ACC112 (cell line): ENCODE data around the gene CPT1B.

ENCODE experiments used
- H2AFZ ChIP-seq: fragments of 200-600 bp; sonication (generic); one replicate; pipeline ENCODE4 v1.6.0; 2017; ENCODE audit warnings: antibody characterized with exemption, low read length; ENCODE audit not compliant: unreplicated experiment
- H3K27ac ChIP-seq: fragments of 200-600 bp; sonication (generic); 2 replicates; pipeline ENCODE4 v1.5.1; 2014; ENCODE audit warnings: low read depth, mild to moderate bottlenecking, antibody characterized with exemption, low read length, moderate library complexity
- H3K27me3 ChIP-seq: fragments of 200-600 bp; sonication (generic); 2 replicates; pipeline ENCODE4 v1.6.1; 2014; ENCODE audit warnings: mild to moderate bottlenecking, antibody characterized with exemption, low read length, moderate library complexity, mixed read lengths; ENCODE audit not compliant: insufficient read depth
- H3K36me3 ChIP-seq: fragments of 200-600 bp; sonication (generic); 2 replicates; pipeline ENCODE4 v1.6.1; 2016; ENCODE audit warnings: mild to moderate bottlenecking, antibody characterized with exemption, low read length, moderate library complexity, mixed read lengths; ENCODE audit not compliant: insufficient read depth
- H3K4me1 ChIP-seq: fragments of 200-600 bp; sonication (generic); one replicate; pipeline ENCODE4 v1.6.1; 2016; ENCODE audit warnings: low read length, mixed read lengths; ENCODE audit not compliant: insufficient read depth, unreplicated experiment, control insufficient read depth
- H3K4me3 ChIP-seq: fragments of 200-600 bp; sonication (generic); 2 replicates; pipeline ENCODE4 v1.5.1; 2014; ENCODE audit warnings: mild to moderate bottlenecking, low read depth, low read length
- H3K79me2 ChIP-seq: fragments of 200-600 bp; sonication (generic); one replicate; pipeline ENCODE4 v1.6.0; 2016; ENCODE audit warnings: low read length; ENCODE audit not compliant: control insufficient read depth, unreplicated experiment, insufficient read depth

CPT1B gene

GRCh38 chr22:50576070-50576469 lies 2.2 kb downstream of the CPT1B start:
- Histone ChIP-seq H3K36me3 (no peaks in the 10 kb centered on the region), H3K79me2 (no peaks in the 10 kb centered on the region), H2AFZ (no peak overlapping the region), H3K4me3 (no peak overlapping the region), H3K27ac (no peak overlapping the region), H3K4me1 (peaks cover 5% of the 10 kb centered on the region), H3K27me3 (no peaks in the 10 kb centered on the region)

- no peak overlapping the region for H3K4me3 ChIP-seq
- H2AFZ ChIP-seq = no peak overlapping the region
- H3K27me3 ChIP-seq = no peaks in the 10 kb centered on the region
- H3K79me2 ChIP-seq = no peaks in the 10 kb centered on the region
- H3K27ac ChIP-seq = no peak overlapping the region
- peaks cover 5% of the 10 kb centered on the region for H3K4me1 ChIP-seq
- no peaks in the 10 kb centered on the region for H3K36me3 ChIP-seq
Observed at GRCh38 chr22:50575426-50575941, 2.7 kb downstream of the CPT1B start.

- no peak overlapping the region for H3K27ac ChIP-seq
- no peaks in the 10 kb centered on the region for H3K27me3 ChIP-seq
- H3K4me1 ChIP-seq = peaks cover 5% of the 10 kb centered on the region
- H2AFZ ChIP-seq = no peak overlapping the region
- no peaks in the 10 kb centered on the region for H3K36me3 ChIP-seq
- no peaks in the 10 kb centered on the region for H3K79me2 ChIP-seq
- no peak overlapping the region for H3K4me3 ChIP-seq
Observed at GRCh38 chr22:50574383-50574755, 3.9 kb downstream of the CPT1B start.

GRCh38 chr22:50573491-50574382 lies 4.5 kb downstream of the CPT1B start:
- Histone ChIP-seq H3K4me1 (peaks cover 2% of the 10 kb centered on the region), H3K27ac (no peak overlapping the region)

GRCh38 chr22:50572965-50573364 lies 5.3 kb downstream of the CPT1B start:
- no peaks in the 10 kb centered on the region for H3K27me3 ChIP-seq
- H3K36me3 ChIP-seq = no peaks in the 10 kb centered on the region
- H3K4me1 ChIP-seq = no peaks in the 10 kb centered on the region
- no peak overlapping the region for H3K27ac ChIP-seq
- H3K4me3 ChIP-seq = no peak overlapping the region
- no peak overlapping the region for H2AFZ ChIP-seq
- no peaks in the 10 kb centered on the region for H3K79me2 ChIP-seq

More at GRCh38 chr22:50573491-50574382, 4.5 kb downstream of the CPT1B start:
- Histone ChIP-seq H3K79me2 (no peaks in the 10 kb centered on the region), H2AFZ (no peak overlapping the region), H3K4me3 (no peak overlapping the region), H3K36me3 (no peaks in the 10 kb centered on the region), H3K27me3 (no peaks in the 10 kb centered on the region)

- H2AFZ ChIP-seq = no peak overlapping the region
- no peak overlapping the region for H3K4me3 ChIP-seq
- no peak overlapping the region for H3K27ac ChIP-seq
- H3K27me3 ChIP-seq = no peaks in the 10 kb centered on the region
- H3K36me3 ChIP-seq = no peaks in the 10 kb centered on the region
- no peaks in the 10 kb centered on the region for H3K79me2 ChIP-seq
- H3K4me1 ChIP-seq = no peaks in the 10 kb centered on the region
Observed at GRCh38 chr22:50571264-50572175, 6.7 kb downstream of the CPT1B start.

- Histone ChIP-seq H3K27ac (no peak overlapping the region), H3K4me3 (no peak overlapping the region), H3K79me2 (no peaks in the 10 kb centered on the region), H2AFZ (no peak overlapping the region), H3K36me3 (no peaks in the 10 kb centered on the region), H3K4me1 (no peaks in the 10 kb centered on the region), H3K27me3 (no peaks in the 10 kb centered on the region)
Observed at GRCh38 chr22:50570861-50571260, 7.4 kb downstream of the CPT1B start.

- Histone ChIP-seq H3K27ac (no peak overlapping the region), H3K79me2 (no peaks in the 10 kb centered on the region), H2AFZ (no peak overlapping the region), H3K27me3 (no peaks in the 10 kb centered on the region), H3K36me3 (no peaks in the 10 kb centered on the region), H3K4me1 (no peaks in the 10 kb centered on the region), H3K4me3 (no peak overlapping the region)
Observed at GRCh38 chr22:50569896-50570535, 8.2 kb downstream of the CPT1B start.

GRCh38 chr22:50569041-50569459 lies 9.2 kb downstream of the CPT1B start:
- Histone ChIP-seq H3K4me3 (no peak overlapping the region), H2AFZ (no peak overlapping the region), H3K36me3 (no peaks in the 10 kb centered on the region), H3K79me2 (no peaks in the 10 kb centered on the region), H3K4me1 (no peaks in the 10 kb centered on the region), H3K27me3 (no peaks in the 10 kb centered on the region), H3K27ac (no peak overlapping the region)

GRCh38 chr22:50568626-50569025 lies 9.6 kb downstream of the CPT1B start:
- Histone ChIP-seq H3K27ac (no peak overlapping the region), H3K27me3 (no peaks in the 10 kb centered on the region), H3K36me3 (no peaks in the 10 kb centered on the region), H3K79me2 (no peaks in the 10 kb centered on the region), H3K4me3 (no peak overlapping the region), H3K4me1 (no peaks in the 10 kb centered on the region), H2AFZ (no peak overlapping the region)
